HG03139 (cell line): Measurements from ENCODE around the gene MAOB.
"Not testable (repeated sequence)": the region's sequence is repeated elsewhere in the genome, so short reads cannot be mapped to it uniquely, and the experiment has no call there.

Source experiments
- ATAC-seq: cut with Tn5 transposase; IDR thresholded peaks from one replicate; pipeline ENCODE4 v1.9.1; 2021; ENCODE audit not compliant: unreplicated experiment

The MAOB gene

DNA sequence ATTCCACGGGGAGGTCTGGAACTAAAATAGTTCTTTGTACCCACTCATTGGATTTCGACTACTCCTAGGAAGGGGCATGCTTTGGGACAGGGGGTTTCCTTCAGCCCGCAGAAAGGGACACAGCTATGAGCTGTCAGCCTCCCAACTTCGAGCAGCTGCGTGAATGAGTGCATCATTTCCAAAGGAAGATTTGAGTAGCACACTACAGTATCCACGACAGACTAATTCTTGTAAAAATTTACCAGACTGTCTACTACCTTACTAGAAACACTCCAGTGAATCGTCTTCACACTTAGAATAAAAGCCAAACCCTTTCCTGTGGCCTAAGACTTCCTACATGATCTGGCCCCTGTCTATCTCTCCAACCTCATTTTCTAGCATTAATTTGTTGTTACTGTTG is 124.2 kb downstream of the MAOB start:
- ATAC-seq, result no peak

DNA sequence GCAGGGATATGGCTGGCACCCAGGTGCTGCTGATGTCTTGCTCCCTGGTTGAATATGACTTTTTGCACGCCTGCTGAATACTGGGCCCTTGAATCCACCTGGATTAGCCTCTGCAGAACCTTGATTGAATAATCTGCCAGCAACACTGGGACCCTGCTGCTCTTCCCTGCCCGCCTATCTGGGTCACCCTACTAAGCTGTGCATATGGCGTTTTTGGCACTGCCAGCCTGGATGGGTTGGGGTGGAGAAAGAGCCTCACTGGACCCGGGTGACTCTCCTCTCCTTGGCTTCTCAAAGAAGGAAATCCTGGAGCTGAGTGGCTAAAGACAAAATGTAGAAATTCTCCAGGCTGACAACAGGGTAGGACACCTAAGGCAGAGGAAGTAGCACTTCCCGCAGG is 126.2 kb downstream of the MAOB start:
- no peak for ATAC-seq

DNA sequence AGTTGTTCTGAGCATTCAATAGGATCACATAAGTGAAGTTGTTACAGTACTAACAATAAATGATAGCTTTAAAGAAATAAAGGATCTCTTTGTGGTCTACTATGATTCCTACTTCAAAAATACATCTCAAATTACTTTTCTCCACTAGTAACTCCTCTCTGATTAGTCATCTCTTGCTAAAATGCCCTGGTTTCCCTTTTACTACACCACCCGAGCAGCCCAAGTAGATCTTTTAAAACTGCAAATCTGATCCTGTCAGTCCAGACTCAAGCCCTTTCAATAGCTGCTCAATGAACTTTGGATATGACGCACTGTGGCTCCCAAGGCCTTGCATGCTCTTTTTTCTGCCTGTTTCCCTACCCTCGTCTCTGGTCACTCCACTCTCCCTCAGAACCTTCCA is 128.6 kb downstream of the MAOB start:
- no peak for ATAC-seq

DNA sequence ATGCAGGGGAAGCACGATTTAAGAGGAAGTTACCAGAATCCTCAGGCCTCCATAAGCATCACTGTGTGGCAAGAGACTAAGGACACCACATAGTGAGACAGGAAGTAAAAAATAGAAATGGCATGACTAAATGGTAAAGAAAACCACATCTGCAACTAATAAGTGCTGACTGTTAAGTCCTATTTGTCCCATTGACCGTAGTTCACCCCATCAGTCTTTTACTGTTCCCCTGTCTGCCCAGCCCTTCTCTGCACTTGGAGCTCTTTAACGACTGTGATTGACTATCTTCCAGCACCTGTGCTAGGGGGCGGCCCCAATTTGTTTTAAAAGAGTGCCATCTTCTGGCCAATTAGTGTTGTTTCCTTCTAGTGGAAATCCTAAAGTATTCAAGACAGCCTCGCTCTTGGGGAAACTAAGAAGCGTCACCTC is 132.0 kb downstream of the MAOB start:
- ATAC-seq, result no peak

DNA sequence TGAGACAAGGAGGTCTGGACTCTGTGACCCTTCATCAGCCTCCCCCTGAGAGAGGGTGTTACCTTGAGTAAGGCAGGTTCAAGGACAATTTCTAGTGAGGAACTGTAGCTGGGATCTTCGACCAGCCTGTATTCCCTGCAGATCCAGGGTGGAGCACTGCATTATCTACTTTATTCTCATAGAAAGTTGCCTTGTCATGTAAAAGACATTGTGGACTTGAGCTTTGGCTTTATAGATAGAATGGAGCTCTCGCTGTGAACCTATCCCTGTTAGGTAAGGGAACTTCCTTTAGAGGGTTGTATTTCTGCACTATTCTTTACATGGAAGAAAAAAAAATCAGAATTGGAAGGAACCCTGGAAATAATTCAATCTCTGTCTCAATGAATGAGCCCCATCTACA is 134.8 kb downstream of the MAOB start:
- ATAC-seq, result no peak

DNA sequence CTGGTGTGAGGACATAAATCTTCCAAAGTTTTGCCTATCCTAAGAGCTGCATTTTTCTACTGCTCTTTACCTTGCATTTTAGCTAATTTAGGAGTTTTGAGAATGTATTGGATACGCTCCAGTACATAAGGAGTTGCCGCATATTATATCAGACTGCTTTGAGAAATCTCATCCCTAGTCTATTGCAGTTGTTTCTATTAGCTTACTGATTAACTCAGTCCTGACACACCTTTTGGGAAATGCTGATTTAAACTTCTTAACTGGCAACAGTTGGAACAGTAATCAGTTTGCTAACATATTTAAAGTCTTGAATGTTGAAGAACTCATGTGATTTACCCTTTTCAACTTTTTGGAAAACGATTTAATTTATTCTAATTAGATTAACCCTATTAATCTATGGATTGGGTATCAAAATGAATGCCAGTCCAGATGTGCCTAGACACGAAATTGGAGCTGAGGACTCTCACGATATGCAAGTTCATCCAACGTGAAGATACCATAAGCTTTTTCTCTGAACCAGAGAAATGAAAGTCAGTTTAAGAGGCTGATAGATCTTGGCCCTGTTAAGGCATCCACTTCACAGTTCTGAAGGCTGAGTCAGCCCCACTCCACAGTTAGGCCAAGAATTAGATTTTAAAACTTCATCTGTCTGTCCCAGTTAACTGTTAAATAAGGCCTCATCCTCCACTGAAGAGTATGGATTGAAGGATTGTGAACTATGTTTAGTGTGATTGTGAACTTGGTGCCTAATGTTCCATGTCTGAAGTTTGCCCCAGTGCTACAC is 136.1 kb downstream of the MAOB start:
- no peak for ATAC-seq

DNA sequence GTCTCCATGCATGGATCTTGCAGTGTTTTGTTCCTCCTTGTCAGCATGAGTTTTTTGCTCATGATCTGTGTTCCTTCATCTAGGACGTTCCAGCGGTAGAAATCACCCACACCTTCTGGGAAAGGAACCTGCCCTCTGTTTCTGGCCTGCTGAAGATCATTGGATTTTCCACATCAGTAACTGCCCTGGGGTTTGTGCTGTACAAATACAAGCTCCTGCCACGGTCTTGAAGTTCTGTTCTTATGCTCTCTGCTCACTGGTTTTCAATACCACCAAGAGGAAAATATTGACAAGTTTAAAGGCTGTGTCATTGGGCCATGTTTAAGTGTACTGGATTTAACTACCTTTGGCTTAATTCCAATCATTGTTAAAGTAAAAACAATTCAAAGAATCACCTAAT is 138.0 kb downstream of the MAOB start:
- no peak for ATAC-seq

DNA sequence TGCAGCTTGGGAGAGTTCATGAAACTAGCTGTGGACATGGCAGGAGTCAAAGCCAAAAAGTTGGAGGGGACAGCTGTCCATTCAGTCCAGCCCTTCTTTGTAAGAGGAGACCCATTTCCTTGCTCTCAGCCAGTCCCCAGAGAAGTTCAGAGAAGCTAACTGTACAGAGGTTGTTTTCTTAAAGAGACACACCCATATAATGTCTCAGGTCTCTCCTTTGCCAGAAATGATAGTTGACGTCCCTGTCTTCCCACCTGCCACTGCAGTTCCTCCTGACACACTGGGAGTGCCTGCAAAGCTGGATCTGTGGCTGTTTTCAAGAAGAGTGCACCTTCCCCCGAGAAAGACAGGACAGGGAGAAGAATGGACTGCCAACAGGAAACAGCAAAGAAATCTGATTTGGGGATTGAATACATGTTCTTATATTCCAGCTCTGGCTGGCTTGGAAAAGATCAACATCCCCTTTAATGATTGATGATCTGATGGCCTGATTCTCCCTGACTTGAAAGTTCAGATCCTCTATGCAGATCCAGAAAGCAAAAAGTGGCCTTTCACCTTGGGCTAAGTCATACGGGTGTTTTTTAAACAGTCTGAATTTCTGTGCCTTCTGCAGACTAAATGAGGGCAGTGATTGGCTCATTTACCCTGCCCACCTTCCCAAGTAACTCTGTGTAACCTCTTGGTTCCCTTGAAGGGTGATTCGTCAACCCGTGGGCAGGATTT is 139.0 kb downstream of the MAOB start:
- no peak for ATAC-seq

DNA sequence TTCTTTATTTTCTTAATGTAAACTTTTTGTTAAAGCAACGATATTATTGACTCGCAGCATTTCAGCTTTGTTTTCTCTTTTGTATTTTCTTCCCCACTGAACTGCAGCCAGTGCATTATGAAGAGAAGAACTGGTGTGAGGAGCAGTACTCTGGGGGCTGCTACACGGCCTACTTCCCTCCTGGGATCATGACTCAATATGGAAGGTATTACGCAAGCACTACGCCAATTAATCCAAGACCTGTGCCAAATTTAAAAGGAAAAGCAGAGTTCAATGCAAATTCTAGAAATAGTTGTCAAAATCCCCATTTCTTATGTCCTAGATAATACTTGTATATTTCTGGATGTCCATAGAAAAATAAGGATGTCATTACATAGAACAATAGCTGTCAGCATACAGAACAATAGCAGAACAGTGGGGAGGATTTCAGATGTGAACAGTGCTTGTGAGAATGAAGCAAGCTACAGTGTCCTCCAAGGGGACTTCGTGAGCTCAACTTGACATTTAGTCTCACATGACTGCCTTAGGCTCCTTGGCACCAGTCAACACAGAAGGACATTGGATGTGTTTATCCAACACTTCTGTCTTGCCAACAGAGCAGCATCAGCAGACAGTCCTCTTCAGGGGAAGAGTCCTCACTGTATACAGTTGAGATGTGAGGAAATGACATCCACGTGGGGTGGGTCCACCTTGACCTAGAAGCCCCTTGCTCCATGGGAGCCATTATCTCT is 140.2 kb downstream of the MAOB start:
- ATAC-seq, result no peak

DNA sequence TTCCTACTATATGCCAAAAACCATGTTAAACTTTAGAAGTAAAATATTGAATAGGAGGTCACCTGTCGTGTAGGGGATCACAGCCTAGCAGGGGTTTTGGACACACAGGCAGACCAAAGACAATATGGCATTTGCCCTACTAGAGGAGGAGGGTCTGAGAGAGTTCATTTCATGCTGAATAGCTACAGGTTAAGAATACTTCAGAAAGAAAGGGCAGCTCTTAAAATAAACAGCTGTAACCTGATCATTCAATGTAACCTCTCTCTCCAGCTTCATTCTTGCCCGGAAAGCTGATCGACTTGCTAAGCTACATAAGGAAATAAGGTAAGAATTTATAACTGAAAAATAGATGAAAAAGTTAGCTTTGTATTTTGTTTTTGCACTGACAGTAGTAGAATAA is 146.3 kb downstream of the MAOB start:
- ATAC-seq, result no peak

DNA sequence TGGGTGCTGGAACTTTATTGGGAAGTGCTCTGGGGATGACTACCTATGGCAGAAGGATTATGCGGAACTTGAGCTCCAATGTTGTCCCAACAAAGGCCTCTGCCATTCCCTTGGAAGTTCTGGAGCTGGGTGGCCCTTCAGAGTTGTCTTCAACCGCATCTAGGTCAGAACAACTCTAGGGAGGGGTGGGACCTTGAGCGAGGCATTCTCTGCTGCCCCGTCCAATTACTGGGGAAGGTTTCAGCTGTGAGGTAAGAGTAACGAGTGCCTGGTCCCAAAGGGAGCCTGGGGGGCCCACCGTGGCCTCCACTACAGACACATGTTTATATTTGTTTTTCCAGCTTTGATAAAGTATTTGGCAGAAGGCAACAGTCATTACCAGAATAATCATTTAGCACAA is 146.7 kb downstream of the MAOB start:
- no peak for ATAC-seq

DNA sequence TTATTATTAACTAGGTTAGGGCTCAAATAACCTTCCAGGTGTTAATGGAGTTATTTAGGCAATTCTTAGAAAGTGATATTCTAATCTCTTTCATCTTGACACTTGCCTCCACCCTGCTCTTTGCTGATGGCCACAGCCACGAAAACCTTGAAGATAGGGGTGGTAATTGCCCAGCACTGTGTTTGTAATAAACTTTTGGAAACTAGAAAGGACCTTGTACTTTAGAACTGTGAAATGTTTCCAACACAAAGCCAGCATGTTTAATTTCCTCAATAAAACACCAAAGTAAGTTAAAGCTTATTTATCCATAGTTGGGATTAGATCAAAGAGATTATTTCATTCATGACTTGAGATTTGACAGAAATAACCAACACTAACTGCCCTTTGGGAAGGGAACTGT is 147.8 kb downstream of the MAOB start:
- ATAC-seq, result no peak

DNA sequence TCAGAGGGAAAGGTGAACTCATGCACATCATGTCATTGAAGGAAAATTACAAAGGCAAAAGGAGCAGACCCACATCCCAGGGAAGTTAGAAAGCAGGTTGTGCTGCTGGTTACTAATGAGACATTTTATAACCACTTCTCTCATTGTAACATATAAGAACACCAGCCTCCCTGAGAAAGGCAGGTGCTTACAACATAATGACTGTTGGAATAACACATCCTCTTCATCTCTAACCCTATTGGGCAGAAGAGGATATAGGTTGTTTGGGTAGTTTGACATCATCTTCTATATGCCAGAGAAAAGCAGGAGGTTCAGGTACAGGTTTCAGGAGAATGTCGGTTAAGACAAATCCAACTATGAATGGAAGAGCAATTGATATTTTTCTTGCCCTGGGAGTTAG is 148.6 kb downstream of the MAOB start:
- ATAC-seq, result no peak

DNA sequence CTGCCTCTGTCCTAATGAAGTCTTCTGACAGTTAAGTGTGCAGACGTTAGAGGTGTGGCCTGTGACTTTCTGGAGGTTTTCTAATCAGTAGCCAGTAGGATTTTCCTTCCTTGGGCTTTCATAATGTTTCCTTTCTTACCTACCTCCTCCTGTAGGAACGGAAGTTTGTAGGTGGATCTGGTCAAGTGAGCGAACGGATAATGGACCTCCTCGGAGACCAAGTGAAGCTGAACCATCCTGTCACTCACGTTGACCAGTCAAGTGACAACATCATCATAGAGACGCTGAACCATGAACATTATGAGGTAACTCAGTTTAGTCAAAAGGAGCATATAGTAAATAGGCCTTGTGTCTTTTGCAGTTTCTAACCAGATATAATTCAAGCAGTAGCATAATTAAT is 151.2 kb downstream of the MAOB start:
- ATAC-seq, result no peak

DNA sequence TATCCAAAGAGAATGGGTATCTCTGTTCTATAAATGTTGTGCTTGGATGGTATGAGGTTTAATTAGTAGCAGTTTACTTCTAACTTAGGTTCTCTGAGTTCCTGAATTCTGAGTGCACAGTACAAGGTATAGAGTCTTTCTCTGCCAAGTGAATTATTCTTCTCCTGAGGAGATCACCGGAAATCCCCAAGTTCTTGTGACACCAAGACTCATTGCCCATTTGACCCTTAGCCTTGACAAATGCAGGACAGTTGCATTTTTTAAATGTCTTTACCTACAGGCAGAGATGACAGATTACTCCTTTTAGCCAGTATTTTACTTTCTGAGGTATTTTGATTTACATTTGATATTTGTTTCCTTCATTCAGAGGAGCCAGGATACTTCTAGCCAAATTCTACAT is 153.3 kb downstream of the MAOB start:
- ATAC-seq, result no peak

DNA sequence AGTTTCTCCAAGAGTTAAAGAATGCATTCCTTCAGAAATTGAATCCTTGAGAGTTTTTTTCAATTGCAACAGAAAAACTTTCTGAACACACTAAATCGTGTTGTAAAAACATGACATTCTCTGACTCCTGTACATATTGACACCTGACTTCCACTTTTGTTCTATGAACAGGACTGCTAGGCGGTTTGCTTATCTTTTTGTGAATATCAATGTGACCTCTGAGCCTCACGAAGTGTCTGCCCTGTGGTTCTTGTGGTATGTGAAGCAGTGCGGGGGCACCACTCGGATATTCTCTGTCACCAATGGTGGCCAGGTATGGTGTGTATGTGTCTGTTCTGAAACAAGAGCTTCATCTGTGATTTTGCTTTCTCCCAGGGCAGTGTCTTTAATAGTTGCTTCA is 154.2 kb downstream of the MAOB start:
- no peak for ATAC-seq

DNA sequence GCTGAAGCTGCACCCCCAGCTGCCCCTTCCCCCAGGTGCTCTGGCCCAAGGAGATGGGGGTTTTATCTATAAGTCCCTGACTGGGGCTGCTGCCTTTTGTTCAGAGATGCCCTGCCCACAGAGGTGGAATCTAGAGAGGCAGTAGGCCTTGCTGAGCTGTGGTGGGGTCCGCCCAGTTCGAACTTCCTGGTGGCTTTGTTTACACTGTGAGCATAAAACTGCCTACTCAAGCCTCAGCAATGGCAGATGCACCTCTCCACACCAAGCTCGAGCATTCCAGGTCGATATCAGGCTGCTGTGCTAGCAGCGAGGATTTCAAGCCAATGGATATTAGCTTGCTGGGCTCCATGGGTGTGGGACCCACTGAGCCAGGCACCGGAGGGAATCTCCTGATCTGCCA is 155.0 kb downstream of the MAOB start:
- not testable (repeated sequence) for ATAC-seq

DNA sequence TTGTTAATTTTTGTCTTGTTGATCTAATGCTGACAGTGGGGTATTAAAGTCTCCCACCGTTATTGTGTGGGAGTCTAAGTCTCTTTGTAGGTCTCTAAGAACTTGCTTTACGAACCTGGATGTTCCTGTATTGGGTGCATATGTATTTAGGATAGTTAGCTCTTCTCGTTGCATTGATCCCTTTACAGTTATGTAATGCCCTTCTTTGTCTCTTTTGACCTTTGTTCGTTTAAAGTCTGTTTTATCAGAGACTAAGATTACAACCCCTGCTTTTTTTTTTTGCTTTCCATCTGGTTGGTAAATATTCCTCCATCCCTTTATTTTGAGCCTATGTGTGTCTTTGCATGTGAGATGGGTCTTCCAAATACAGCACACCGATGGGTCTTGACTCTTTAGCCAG is 157.0 kb downstream of the MAOB start:
- not testable (repeated sequence) for ATAC-seq

DNA sequence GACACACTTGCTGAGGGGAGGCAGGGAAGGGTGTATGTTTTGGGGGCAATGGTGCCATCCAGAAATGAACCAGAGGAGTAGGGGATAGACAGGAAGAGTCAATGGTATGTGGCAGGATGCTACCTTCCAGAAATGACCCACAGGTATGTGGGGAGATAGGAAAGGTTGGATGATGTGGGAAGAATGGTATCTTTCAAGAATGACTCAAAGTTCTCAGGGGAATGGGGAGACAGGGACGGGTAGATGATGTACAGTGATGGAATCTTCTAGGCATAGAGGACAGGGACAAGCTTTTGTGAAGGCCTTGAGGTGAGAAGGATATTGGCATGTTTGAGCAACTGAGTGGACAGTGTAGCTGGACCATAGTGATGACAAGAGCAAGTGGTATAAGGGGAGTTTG is 161.3 kb downstream of the MAOB start:
- no peak for ATAC-seq

DNA sequence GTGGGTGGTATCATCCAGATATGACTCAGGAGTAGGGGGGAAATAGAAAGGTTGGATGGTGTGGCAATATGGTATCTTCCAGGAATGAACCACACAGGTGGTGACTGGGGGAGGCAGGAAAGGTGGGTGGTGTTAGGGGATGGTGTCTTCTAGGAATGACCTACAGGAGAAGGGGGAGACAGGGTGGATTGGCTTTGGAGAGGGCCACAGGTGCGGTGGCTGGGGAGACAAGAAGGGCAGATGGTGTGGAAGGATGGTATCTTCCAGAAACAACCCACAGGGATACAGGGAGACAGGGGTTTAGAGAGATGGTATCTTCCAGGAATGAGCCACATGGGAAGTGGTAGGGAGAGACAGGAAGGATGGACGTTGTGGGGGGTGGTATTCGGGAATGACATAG is 162.2 kb downstream of the MAOB start:
- no peak for ATAC-seq

DNA sequence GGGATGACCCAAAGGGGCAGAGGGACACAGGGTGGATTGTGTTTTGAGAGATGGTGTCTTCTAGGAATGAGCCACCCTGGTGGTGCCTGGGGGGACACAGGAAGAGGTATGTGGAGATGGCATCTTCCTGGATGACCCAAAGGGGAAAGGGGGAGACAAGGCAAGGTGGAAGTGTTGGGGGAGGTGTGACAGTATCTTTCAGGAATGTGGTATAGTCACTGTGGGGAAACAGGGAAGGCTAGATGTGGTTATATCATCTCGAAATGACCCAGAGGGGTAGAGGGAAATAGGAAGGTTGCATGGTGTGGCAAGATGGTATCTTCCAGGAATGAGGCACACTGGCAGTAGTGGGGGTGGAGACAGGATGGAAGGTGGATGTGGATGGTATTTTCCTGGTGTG is 163.3 kb downstream of the MAOB start:
- no peak for ATAC-seq

DNA sequence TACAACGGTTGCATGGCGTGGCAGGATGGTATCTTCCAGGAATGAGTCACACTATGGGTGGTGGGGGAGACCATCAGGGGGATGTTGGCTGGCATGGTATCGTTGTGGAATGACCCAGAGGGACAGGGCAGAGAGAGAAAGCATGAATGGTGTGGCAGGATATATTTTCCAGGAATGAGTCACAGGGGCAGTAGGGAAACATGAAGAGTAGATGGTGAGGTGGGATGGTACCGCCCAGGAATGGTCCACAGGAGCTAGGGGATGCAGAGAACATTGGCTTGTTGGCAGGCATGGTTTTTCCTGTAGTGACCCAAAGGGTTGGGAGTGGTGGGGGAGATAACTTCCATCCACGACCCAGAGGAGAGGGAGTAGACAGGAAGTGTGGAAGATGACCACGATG is 163.7 kb downstream of the MAOB start:
- no peak for ATAC-seq
